DOHH2 (cell line): ENCODE data around the gene COL4A1.

ENCODE experiments used
- CTCF ChIP-seq: fragments of 200-600 bp; sonication (generic); IDR thresholded peaks from one replicate; pipeline ENCODE4 v1.5.1; 2014; ENCODE audit warnings: antibody characterized with exemption, mild to moderate bottlenecking, low read depth, low read length; ENCODE audit not compliant: poor library complexity, severe bottlenecking
- EZH2phosphoT487 ChIP-seq: fragments of 200-600 bp; sonication (generic); IDR thresholded peaks from 2 replicates; pipeline ENCODE4 v1.6.1; 2017; ENCODE audit warnings: borderline replicate concordance, mild to moderate bottlenecking, antibody characterized with exemption, low read length, moderate library complexity, mixed read lengths

- no peak for TF ChIP-seq CTCF
- no peak for TF ChIP-seq EZH2phosphoT487
Measured at GRCh38 chr13:110302997-110303396, 4.0 kb downstream of the COL4A1 start.
